SHP77 treated with DMSO at 0.1 percent for 48 hours (cell line): ENCODE results near the gene SYNE2.
"Not testable (repeated sequence)": the region's sequence is repeated elsewhere in the genome, so short reads cannot be mapped to it uniquely, and the experiment has no call there.

Experiments
- DNase-seq: peaks from one replicate; lab custom pipeline; 2025; lab: John Stamatoyannopoulos, UW

The SYNE2 gene

GRCh38 chr14:64126548-64126947, 273.7 kb downstream of the SYNE2 start:
- no peak for DNase-seq

- DNase-seq: no peak
Observed at GRCh38 chr14:64137657-64138290, 285.0 kb downstream of the SYNE2 start.

GRCh38 chr14:64147126-64147790, 294.5 kb downstream of the SYNE2 start:
- DNase-seq: no peak

GRCh38 chr14:64149921-64150320, 297.1 kb downstream of the SYNE2 start:
- DNase-seq: no peak

- no peak for DNase-seq
Observed at GRCh38 chr14:64158608-64159007, 305.8 kb downstream of the SYNE2 start.

GRCh38 chr14:64159588-64159987, 306.8 kb downstream of the SYNE2 start:
- no peak for DNase-seq

- no peak for DNase-seq
Observed at GRCh38 chr14:64170181-64170580, 317.4 kb downstream of the SYNE2 start.

- no peak for DNase-seq
Observed at GRCh38 chr14:64174922-64175782, 322.3 kb downstream of the SYNE2 start.

- DNase-seq: no peak
Observed at GRCh38 chr14:64176330-64176729, 323.5 kb downstream of the SYNE2 start.

- DNase-seq: no peak
Observed at GRCh38 chr14:64178814-64179213, 326.0 kb downstream of the SYNE2 start.

GRCh38 chr14:64182908-64183307, 330.1 kb downstream of the SYNE2 start:
- not testable (repeated sequence) for DNase-seq

GRCh38 chr14:64184103-64184729, 331.4 kb downstream of the SYNE2 start:
- no peak for DNase-seq

GRCh38 chr14:64185184-64185583, 332.4 kb downstream of the SYNE2 start:
- no peak for DNase-seq

- DNase-seq: no peak
Observed at GRCh38 chr14:64186231-64187129, 333.7 kb downstream of the SYNE2 start.

GRCh38 chr14:64187331-64187730, 334.5 kb downstream of the SYNE2 start:
- DNase-seq: no peak

- no peak for DNase-seq
Observed at GRCh38 chr14:64190974-64191502, 338.2 kb downstream of the SYNE2 start.

GRCh38 chr14:64191756-64192155, 339.0 kb downstream of the SYNE2 start:
- no peak for DNase-seq

- DNase-seq: no peak
Observed at GRCh38 chr14:64193821-64194220, 341.0 kb downstream of the SYNE2 start.

- no peak for DNase-seq
Observed at GRCh38 chr14:64194404-64194803, 341.6 kb downstream of the SYNE2 start.

GRCh38 chr14:64195199-64195598, 342.4 kb downstream of the SYNE2 start:
- DNase-seq: no peak

GRCh38 chr14:64196056-64196455, 343.3 kb downstream of the SYNE2 start:
- no peak for DNase-seq
